Measurements from ENCODE around the gene NUDT6.
"Not testable (repeated sequence)": the region's sequence is repeated elsewhere in the genome, so short reads cannot be mapped to it uniquely, and the experiment has no call there.

NUDT6 gene

GRCh38 chr4:122882857-122883735, 39.3 kb downstream of the NUDT6 start:
- in situ Hi-C loops (cut with HindIII; ENCODE audit: low sequenced_read_pairs) = no loop called here

GRCh38 chr4:122879001-122879400, 43.4 kb downstream of the NUDT6 start:
- in situ Hi-C loops (cut with HindIII; ENCODE audit: low sequenced_read_pairs) = no loop called here

GRCh38 chr4:122876456-122876855, 45.9 kb downstream of the NUDT6 start:
- in situ Hi-C loops (cut with HindIII; ENCODE audit: low sequenced_read_pairs) = no loop called here

- in situ Hi-C loops (cut with HindIII; ENCODE audit: low sequenced_read_pairs) = no loop called here
These were observed 46.4 kb downstream of the NUDT6 start for GRCh38 chr4:122875949-122876348.

GRCh38 chr4:122873821-122874593, 48.4 kb downstream of the NUDT6 start:
- in situ Hi-C loops (cut with HindIII; ENCODE audit: low sequenced_read_pairs) = no loop called here

GRCh38 chr4:122873146-122873545, 49.3 kb downstream of the NUDT6 start:
- in situ Hi-C loops (cut with HindIII; ENCODE audit: low sequenced_read_pairs) = no loop called here

- in situ Hi-C loops (cut with HindIII; ENCODE audit: low sequenced_read_pairs) = not testable (repeated sequence)
These were observed 54.2 kb downstream of the NUDT6 start for GRCh38 chr4:122868235-122868634.

- in situ Hi-C loops (cut with HindIII; ENCODE audit: low sequenced_read_pairs) = no loop called here
These were observed 57.0 kb downstream of the NUDT6 start for GRCh38 chr4:122865425-122865824.

GRCh38 chr4:122863639-122864038, 58.8 kb downstream of the NUDT6 start:
- in situ Hi-C loops (cut with HindIII; ENCODE audit: low sequenced_read_pairs) = no loop called here

- in situ Hi-C loops (cut with HindIII; ENCODE audit: low sequenced_read_pairs) = no loop called here
These were observed 61.0 kb downstream of the NUDT6 start for GRCh38 chr4:122861172-122861943.

GRCh38 chr4:122858705-122859104, 63.7 kb downstream of the NUDT6 start:
- in situ Hi-C loops (cut with HindIII; ENCODE audit: low sequenced_read_pairs) = no loop called here

- in situ Hi-C loops (cut with HindIII; ENCODE audit: low sequenced_read_pairs) = no loop called here
These were observed 65.2 kb downstream of the NUDT6 start for GRCh38 chr4:122857160-122857559.

- in situ Hi-C loops (cut with HindIII; ENCODE audit: low sequenced_read_pairs) = no loop called here
These were observed 67.0 kb downstream of the NUDT6 start for GRCh38 chr4:122855353-122855890.

- in situ Hi-C loops (cut with HindIII; ENCODE audit: low sequenced_read_pairs) = no loop called here
These were observed 67.7 kb downstream of the NUDT6 start for GRCh38 chr4:122854447-122855352.

- in situ Hi-C loops (cut with HindIII; ENCODE audit: low sequenced_read_pairs) = no loop called here
These were observed 70.8 kb downstream of the NUDT6 start for GRCh38 chr4:122851568-122851967.

- in situ Hi-C loops (cut with HindIII; ENCODE audit: low sequenced_read_pairs) = not testable (repeated sequence)
These were observed 72.6 kb downstream of the NUDT6 start for GRCh38 chr4:122849789-122850188.

- in situ Hi-C loops (cut with HindIII; ENCODE audit: low sequenced_read_pairs) = no loop called here
These were observed 74.5 kb downstream of the NUDT6 start for GRCh38 chr4:122847931-122848330.

GRCh38 chr4:122845760-122846159, 76.6 kb downstream of the NUDT6 start:
- in situ Hi-C loops (cut with HindIII; ENCODE audit: low sequenced_read_pairs) = no loop called here

- in situ Hi-C loops (cut with HindIII; ENCODE audit: low sequenced_read_pairs) = no loop called here
These were observed 77.3 kb downstream of the NUDT6 start for GRCh38 chr4:122845066-122845465.

GRCh38 chr4:122844391-122844790, 78.0 kb downstream of the NUDT6 start:
- in situ Hi-C loops (cut with HindIII; ENCODE audit: low sequenced_read_pairs) = not testable (repeated sequence)

Data from DLD1 (cell line).